Ovary (tissue), 9 donors: ENCODE results near the gene THRAP3. TPM values are rescaled to one million over a fixed set of nuclear protein-coding genes. Genes with fewer than 3 reads are reported as not detected.

ENCODE experiments used
- DNase-seq, 5 donors: peaks; one replicate each; pipeline ENCODE4 v3.0.0-alpha.2; 2019 to 2020
- H3K27ac ChIP-seq, 2 donors: fragments of 200-600 bp; one replicate each; pipeline versions ENCODE4 v1.5.1 to v1.8.0; 2019 to 2022
- H3K27me3 ChIP-seq: fragments of 200-600 bp; one replicate; pipeline ENCODE4 v1.8.0; 2022
- H3K36me3 ChIP-seq: fragments of 200-600 bp; sonication (generic); one replicate; pipeline ENCODE4 v1.5.1; 2019
- H3K4me1 ChIP-seq: one replicate; pipeline ENCODE4 v1.8.1; 2013; ENCODE audit warnings: mild to moderate bottlenecking, moderate library complexity; ENCODE audit not compliant: insufficient read depth
- H3K4me3 ChIP-seq: fragments of 200-600 bp; sonication (generic); one replicate; pipeline ENCODE4 v1.5.1; 2017
- H3K9me3 ChIP-seq, 2 donors: fragments of 200-600 bp in 1 of 2; sonication (generic) in 1 of 2; one replicate each; pipeline versions ENCODE4 v1.5.1 to v1.8.1; 2013 to 2019; ENCODE audit warnings: mild to moderate bottlenecking in 1 of 2, moderate library complexity in 1 of 2
- CTCF ChIP-seq, 3 donors: fragments of 450-650 bp in 2 of 3; fragments of 200-600 bp in 1 of 3; IDR thresholded peaks; one replicate each; pipeline versions ENCODE4 v1.5.1 to v1.8.0; 2016 to 2022; ENCODE audit warnings: antibody characterized with exemption in 3 of 3, mild to moderate bottlenecking in 1 of 3
- EP300 ChIP-seq: sonication (generic); formaldehyde crosslinking; IDR thresholded peaks from one replicate; pipeline ENCODE4 v1.6.1; 2017; ENCODE audit warnings: antibody characterized with exemption
- POLR2A ChIP-seq: fragments of 450-650 bp; IDR thresholded peaks from one replicate; pipeline ENCODE4 v1.6.1; 2017; ENCODE audit warnings: antibody characterized with exemption, mild to moderate bottlenecking, moderate library complexity
- whole genome bisulfite sequencing, 3 donors: extraction: QIAGEN DNeasy Blood & Tissue Kit in 1 of 3; methylation state at CpG; one replicate each; pipeline versions ENCODE4 v1.1.5 to v1.1.7; 2013 to 2017; 5-methylcytosine and 5-hydroxymethylcytosine counted together
- intact Hi-C, 4 donors: fragments of 100-400 bp; cut with DNase I; formaldehyde crosslinking; loops; one replicate each; pipeline versions ENCODE4 v1.11.0 to v1.15.1; 2022 to 2023
- polyA plus RNA-seq, 2 donors: library from polyadenylated mRNA; stranded (reverse); fragments of 200-250 nt in 1 of 2; fragments of 350-450 nt in 1 of 2; fragmentation: Illumina TruSeq in 1 of 2; extraction: RNeasy Lipid Tissue Mini Kit (QIAGEN cat#74804) in 1 of 2; gene quantifications; one replicate each; pipeline ENCODE4 v1.2.3, GENCODE V29; 2013 to 2014
- total RNA-seq, 7 donors: library from RNA; depleted of rRNA in 2 of 7; stranded (reverse); fragments of >200 nt in 2 of 7; fragmentation: NEBNext Ultra II Directional in 3 of 7; extraction: Animal tissue kit (Norgen Biotek cat#: 25700) in 3 of 7; gene quantifications; one replicate each; pipeline versions ENCODE4 v1.1.0 to v1.2.4, GENCODE V29; 2016 to 2023
- donor health status: DM: no; HTN: no; CAD: no; lungs with moderate emphysema.
- donor health status: DM: no; HTN: no; CAD: no.
- donor health status: Bipolar disorder and iron deficiency.
- donor health status: DM: yes; HTN: yes; CAD: no.
- donor health status: DM: no; HTN: no; CAD: no.
- donor health status: DM: yes; HTN: yes; CAD: no.

THRAP3 gene
- total and polyA plus RNA-seq, 9 donors, result 40.2 to 109 (median 92.6) TPM

GRCh38 chr1:36320291-36320761 is 96.1 kb downstream of the THRAP3 start:
- H3K36me3 ChIP-seq, result no peaks in the 10 kb centered on the region
- intact Hi-C loops, result loop anchor here in 3 of 4 donors (5.0 kb wide), 3 partner anchors 47 to 67 kb away; partner anchors contain the start of gene STK40 (in 1 of the 3)
- peak overlapping the region; percentile 35 to 98 for H3K27ac ChIP-seq
- DNase-seq, result peak; percentile 52 to 74 (median 65)
- no peaks in the 10 kb centered on the region for H3K27me3 ChIP-seq
- peak overlapping the region; percentile 39 for H3K4me3 ChIP-seq
- peaks cover 13% of the 10 kb centered on the region for H3K4me1 ChIP-seq
- 10 to 14% (median 12%) methylated on average over 16 of the region's 16 CpGs for WGBS, 3 donors
- no peaks in the 10 kb centered on the region for H3K9me3 ChIP-seq
- no peak for TF ChIP-seq EP300

DNA sequence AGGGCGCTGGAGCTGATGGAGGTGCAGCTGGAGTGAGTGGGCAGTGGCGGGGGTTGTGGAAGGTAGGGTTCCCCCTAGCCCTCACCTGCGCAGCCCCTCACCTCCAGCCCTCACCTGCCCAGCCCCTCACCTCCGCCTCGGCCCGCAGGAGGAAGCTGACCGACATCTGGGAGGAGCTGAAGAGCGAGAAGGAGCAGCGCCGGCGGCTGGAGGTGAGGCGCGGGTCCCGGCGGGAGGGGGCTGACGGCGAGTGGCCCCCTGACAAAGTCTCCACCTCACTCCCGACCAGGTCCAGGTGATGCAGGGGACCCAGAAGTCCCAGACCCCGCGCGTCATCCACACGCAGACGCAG is 96.5 kb downstream of the THRAP3 start:
- Histone ChIP-seq H3K9me3 (no peaks in the 10 kb centered on the region), H3K4me1 (peaks cover 13% of the 10 kb centered on the region), H3K36me3 (no peaks in the 10 kb centered on the region), H3K4me3 (peak overlapping the region; percentile 39), H3K27me3 (no peaks in the 10 kb centered on the region), H3K27ac (peak overlapping the region; percentile 35 to 98)
- WGBS, 3 donors, result 4 to 10% (median 8%) methylated on average over 22 to 23 of the region's 23 CpGs
- TF ChIP-seq EP300 (no peak), CTCF (IDR thresholded peaks at IDR 0.05) (no peak), POLR2A (no peak)
- DNase-seq, result no peak
- intact Hi-C loops, result loop anchor here in 3 of 4 donors (5.0 kb wide), 3 partner anchors 47 to 67 kb away; partner anchors contain the start of gene STK40 (in 1 of the 3)

- H3K4me1 ChIP-seq, result peaks cover 13% of the 10 kb centered on the region
- 6 to 16% (median 11%) methylated on average over 34 to 59 of the region's 59 CpGs for WGBS, 3 donors
- intact Hi-C loops, result loop anchor here in 3 of 4 donors (5.0 kb wide), 3 partner anchors 46 to 66 kb away; partner anchors contain the start of gene STK40 (in 1 of the 3)
- TF ChIP-seq CTCF (IDR thresholded peaks at IDR 0.05) (no peak), POLR2A (peak; percentile 36)
- no peaks in the 10 kb centered on the region for H3K9me3 ChIP-seq
- DNase-seq, result peak; percentile 92 to 95 (median 94)
- H3K36me3 ChIP-seq, result no peaks in the 10 kb centered on the region
- peak overlapping the region; percentile 39 for H3K4me3 ChIP-seq
- H3K27ac ChIP-seq, result peak overlapping the region; percentile 72 to 98
- no peaks in the 10 kb centered on the region for H3K27me3 ChIP-seq
Observed at GRCh38 chr1:36321119-36321951, 97.1 kb downstream of the THRAP3 start.

GRCh38 chr1:36322041-36322785 is 98.0 kb downstream of the THRAP3 start:
- Histone ChIP-seq H3K36me3 (no peaks in the 10 kb centered on the region), H3K4me3 (peak overlapping the region; percentile 65), H3K9me3 (no peaks in the 10 kb centered on the region), H3K27me3 (no peaks in the 10 kb centered on the region), H3K27ac (peak overlapping the region; percentile 72 to 98), H3K4me1 (peaks cover 13% of the 10 kb centered on the region)
- 8 to 35% (median 11%) methylated on average over 13 to 67 of the region's 67 CpGs for WGBS, 3 donors
- intact Hi-C loops, result loop anchor here in 3 of 4 donors (5.0 kb wide), 3 partner anchors 45 to 65 kb away; partner anchors contain the start of gene STK40 (in 1 of the 3)
- DNase-seq, result peak; percentile 50 to 74 (median 64)
- TF ChIP-seq POLR2A (no peak), EP300 (no peak), CTCF (IDR thresholded peaks at IDR 0.05) (no peak)
